GM19372 (cell line): ENCODE data around the gene ITIH3.

Source experiments
- ATAC-seq: cut with Tn5 transposase; IDR thresholded peaks from one replicate; pipeline ENCODE4 v1.9.1; 2021; ENCODE audit warnings: mild to moderate bottlenecking, low read depth, moderate library complexity; ENCODE audit not compliant: unreplicated experiment

The ITIH3 gene

DNA sequence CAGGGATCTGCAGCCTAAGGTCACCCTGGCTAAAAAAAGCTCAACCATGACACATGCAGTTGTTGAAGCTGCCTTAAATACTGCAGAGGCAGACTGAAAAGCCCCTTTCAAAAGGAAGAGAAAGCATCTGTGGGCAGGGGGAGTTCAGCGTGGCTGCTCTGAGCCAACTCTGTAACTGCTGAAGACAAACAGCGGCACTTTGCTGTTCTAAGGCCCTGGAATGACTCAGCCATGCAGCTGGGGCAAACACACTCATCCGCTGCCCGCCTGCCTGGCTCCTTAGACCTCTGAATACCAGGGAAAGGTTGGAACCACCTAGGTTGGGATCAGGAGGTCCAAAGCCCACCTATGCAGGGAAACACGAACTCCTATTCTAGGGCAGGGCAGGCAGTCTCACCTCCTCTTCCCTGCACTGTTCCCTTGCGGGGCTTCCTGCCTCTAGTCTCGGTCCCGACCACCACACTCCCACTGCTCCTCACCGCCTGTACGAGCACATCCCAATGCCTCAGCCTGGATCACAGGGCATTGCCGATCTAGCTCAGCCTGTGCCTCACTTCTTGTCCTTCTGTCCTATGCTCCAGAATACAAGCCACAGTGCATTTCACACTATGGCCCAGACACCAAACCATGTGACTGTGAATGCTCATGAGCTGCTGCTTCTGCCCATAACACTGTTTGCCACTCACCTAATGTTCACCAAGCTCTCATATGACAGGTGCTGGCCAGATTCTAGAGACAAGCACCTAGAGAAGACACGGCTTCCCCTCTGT lies 46.8 kb downstream of the ITIH3 start:
- ATAC-seq, result no peak

DNA sequence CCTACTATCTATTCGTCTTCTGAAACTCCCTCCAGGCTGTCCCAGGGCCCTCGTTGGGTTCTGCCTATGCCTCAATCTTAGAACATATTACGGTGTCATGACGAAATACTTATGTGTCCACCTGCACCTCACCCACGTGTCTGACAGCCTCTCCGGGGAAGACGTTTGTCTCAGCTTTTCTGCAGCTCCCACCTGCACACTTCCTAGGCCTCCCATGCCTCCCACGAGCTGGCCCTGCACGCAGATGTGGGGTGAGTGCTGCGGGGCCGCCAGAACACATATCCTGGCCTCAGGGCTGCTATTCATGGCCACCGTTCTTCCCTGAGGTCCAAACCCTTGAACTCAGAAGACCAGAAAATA lies 47.4 kb downstream of the ITIH3 start:
- ATAC-seq, result no peak

DNA sequence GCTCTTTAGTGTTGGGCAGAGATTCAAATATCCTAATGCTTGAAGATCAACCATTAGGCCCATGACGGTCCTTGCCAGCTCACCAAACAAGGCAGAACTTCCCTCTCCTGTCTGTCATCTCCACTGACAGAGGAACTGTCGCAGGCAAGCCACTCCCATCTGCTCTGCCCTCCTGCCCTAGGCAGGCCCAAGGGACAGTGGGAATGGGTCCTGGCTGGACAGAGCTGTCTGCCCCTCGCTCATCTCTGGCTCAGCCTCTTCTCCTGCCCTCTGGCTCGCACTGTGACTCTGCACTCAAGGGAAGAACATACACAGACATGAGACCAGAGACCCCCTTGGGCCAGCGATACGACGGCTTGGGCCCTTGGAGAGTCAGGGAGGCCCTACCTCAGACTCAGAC lies 47.8 kb downstream of the ITIH3 start:
- ATAC-seq, result no peak

DNA sequence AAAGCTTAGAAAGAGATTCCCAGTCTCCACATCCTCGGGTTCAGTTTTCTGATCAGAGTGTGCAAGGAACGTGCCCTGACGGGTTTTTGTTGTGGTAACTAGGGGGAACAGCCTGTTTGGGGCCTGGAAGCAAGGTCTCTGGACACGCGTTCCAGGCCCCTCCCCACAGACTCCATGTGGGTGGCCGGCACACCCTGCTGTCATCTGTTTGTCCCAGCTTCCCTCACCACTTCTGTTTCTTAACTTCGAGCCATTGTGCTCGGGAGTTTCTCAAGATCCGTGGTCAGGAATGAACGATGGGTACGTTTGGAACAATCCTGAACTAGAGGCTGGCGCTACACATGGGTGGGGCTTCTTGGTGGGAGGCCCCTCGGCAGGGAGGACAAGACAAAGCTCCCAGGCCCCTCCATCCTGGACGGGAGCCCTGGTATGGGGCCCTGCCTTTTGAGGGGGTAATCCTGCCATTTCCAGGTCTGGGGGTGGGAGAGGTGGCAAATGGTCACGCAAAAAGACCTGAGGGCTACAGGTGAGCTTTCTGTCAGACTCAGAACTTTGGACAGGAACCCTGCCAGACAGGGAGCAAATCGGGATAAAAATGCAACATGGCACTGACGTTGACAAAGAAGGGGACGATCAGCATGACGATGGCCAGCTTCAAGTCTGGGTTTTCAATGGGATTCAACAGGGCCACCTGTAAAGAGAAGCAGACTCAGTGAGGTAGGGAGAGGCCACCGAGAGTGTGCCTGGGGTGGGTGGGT lies 48.7 kb downstream of the ITIH3 start:
- no peak for ATAC-seq

DNA sequence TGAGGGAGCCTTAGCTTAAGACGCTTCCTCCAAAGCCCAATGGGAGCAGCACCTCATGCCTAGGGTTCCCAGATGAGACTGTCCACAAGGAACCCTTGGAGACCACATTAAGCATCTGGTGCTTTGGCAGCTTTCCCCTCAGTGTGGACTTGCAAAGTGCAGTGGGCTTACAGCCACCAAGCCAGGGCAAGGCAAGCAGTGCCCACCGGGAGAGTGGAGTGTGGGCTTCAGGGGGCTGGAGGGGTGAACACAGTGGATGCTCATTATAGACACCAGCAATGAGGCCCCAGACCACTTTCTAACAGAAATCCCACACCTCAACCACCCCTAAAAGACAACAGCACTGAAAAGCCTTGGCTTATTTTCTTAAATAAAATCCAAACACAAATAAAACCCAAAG lies 49.3 kb downstream of the ITIH3 start:
- ATAC-seq, result no peak

DNA sequence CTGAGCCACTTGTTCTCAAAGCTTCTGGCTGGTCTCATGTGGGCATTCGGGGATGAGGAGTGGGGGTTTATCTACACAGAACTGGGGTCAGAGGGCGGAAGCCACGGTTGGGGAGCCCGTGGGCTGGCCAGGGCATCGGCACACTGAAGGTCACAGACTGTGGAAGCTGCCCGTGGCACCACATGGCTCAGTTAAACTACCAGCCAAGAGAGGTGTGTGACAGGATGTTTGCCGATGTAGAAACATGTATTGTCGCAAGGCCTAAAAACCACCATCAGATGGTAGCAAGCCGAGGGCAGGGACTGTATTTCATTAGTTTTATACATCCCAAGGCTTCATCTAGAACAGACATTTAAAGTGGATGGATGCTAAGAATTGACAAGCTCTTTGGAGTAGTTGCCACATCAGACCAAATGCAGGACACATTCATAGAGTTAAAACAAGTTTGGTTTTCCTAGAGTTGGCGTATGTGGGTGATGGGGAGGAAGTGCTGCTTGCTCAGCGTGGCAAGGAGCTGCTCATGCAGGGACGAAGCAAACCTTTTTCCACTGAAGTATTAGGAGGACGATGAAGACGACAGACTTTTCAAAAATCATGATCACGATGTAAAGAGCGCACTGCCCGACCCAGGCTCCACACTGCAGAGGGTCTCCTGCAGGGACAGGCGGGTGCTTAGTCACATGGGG lies 49.8 kb downstream of the ITIH3 start:
- ATAC-seq, result no peak

DNA sequence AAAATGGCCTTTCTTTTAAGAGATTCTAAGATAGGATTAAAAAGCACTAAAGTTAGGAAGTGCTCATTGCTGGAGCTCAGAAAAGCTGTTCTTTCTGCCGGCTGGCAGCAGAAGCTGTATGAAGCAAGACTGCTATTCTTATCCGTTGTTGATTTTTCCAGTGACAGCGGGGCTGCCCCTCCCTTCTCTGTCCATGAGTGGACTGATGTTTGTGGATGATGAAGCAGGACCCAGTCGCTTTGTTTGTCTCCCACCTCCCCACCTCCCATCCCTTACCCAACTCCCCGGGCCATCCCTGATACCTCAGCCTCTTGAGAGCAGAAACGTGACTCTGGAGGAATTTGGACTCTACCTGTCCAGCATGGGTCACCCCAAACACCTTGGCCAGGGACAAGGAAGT lies 50.6 kb downstream of the ITIH3 start:
- no peak for ATAC-seq

DNA sequence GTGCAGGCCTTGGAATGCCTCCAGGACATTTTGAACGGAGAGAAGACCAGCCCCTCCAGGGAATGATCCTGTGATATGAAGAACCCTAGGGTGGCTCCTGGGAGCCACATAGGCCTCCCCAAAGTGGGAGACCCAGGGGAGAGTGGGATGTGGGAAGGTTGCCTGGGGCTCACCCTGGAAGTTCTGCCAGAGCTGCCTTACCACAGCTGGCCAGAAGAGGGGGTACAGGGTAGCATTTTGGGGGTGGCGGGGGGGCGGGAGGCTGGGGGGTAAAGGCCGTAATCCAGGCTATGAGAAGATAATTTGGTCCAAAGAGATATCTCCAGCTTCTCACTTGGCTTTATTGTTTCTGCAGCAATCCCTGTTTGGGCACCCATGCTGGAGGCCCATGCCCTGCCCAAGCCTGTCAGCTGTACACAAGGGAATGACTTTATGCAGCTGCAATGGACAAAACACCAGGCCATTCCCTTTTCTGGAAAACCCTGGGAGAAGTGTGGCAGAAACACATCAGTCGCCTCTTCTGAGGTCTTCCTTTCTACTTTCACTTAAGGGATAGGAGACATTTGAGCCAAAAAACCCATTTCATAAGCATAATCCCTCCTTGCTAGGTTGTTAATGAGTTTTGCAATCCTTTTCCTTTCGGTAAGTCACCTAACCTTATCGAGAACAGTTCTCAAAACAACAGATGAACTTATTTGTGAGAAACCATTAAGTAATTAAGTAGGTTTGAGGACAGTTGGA lies 51.3 kb downstream of the ITIH3 start:
- no peak for ATAC-seq

DNA sequence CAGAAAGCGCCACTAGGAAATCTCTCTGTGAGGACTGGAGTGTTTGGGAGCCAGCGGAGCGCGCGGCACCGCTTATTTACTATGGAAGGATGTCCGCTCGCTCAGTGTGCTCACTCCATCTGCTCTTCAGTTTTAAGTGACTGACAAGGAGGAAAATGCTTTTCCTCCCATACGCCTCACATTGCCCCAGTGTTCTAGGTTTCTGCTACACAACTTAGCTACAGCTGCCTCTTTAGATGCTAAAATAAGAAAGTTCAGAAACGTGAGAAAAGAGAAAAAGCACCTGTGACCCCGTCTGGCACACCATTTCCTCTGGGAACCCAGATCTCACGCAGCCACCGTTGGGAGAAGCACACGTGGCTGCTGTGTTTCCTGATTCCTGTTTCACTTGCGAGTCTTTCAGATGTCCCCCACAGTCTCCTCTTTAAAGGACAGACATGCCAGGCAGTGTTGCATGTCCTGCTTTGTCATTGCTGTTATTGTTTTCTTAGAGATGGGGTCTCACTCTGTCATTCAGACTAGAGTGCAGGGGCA lies 51.9 kb downstream of the ITIH3 start:
- no peak for ATAC-seq

DNA sequence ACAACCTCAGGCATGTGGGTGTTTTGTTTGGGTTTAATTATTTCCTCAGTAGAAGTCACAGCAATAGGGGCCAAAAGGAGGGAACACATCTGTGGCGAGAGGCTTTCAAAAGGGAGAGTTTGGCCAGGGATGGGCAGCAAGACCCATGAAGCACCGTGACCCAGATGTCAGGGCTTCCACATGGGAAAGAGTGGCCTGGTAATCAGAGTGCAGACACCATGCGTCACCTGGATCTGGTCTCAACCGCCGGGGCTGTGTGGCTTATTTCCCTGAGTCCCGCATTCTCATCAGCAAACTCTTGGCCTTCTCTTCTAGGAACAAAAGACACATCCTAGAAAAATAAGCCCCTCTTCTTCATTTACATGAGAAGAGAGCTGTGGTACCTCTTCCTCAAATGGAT lies 52.6 kb downstream of the ITIH3 start:
- ATAC-seq, result no peak

DNA sequence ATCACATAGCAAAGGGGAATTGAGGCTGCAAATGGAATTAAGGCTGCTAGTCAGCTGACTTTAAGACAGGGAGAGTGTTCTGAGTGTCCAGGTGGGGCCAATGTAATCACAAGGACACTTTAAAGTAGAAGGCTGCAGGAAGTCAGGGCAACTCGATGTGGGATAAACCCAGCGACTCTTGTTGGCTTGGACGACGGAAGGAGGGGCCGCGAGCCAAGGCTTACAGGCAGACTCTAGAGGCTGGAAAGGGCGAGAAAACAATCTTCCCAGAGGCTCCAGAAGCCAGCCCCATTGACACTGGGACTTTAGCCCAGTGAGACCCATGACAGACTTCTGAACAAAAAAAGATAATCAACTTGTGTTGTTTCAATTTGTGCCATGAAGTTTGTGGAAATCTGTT lies 53.1 kb downstream of the ITIH3 start:
- no peak for ATAC-seq

DNA sequence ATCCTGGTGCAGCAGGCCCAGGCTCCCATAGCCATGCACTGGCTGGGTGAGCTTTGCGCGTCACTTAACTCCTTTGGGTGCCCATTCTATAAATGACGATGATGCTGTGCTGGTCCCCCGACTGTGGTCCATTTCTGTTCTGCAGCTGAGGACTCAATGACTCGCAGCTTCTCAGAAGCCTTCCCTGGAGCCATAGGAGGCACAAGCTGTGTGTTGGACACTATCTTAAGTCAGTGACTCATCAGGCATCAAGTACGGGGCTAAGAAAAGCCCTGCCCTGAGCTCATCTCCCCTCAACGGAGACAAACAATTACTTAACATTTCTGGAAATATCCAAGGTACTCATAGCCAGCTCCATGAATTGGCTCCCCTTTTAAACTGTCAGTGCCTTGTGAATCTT lies 54.0 kb downstream of the ITIH3 start:
- no peak for ATAC-seq

DNA sequence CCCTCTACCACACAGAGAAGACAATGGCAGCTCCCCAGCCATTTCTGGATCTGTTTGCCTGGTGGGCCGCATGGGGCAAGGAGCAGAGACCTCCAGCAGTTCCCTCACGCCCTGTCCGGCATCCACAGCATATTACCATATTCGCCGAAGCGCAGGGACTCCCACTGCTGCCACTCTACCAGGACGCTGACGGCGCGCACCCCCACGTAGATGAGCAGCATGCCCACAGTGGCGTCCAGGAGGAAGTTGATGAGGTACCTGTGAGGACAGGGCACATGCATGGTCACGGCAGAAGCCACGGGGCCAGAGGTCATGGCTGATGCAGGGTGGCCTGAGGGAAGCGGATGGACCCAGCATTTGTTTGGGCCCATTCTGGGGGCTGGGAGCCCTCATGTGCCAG lies 55.1 kb downstream of the ITIH3 start:
- ATAC-seq, result no peak

DNA sequence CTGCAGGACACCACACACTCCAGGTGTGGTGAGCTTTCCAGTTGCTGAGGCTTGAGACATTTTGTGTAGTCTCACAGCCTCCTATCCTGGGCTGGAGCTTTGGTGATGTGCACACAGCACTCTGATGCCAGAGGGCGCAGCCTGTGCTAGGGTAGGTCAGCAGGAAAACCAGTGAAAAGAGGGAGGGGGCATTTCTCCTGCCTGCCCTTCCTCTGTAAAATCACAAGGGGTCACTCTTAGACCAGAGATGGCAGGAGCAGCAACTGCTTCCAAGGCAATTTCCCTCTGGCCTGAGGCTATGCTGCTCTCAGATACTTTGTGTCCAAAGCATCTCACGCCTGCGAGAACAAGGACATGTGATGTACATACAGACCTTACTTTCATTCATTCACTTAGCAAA lies 56.8 kb downstream of the ITIH3 start:
- ATAC-seq, result no peak

DNA sequence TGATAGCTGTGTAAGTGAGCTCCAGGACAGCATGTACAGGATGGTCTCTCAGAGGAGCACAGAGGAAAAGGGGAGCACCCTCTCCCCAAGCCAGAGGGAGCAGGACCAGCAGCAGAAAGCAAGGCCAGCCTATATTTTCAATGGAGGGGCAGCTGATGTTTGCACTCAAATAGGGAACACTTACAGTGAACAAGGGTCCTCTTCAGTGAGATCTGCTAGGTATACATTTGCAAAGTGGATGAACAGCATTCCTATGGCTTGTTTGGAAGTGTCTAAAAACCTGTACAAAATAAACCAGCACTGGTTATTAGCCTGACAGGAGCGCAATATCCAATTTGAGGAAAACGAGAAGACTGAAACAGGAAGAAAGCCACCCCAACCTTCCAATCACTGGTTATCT lies 57.8 kb downstream of the ITIH3 start:
- no peak for ATAC-seq

DNA sequence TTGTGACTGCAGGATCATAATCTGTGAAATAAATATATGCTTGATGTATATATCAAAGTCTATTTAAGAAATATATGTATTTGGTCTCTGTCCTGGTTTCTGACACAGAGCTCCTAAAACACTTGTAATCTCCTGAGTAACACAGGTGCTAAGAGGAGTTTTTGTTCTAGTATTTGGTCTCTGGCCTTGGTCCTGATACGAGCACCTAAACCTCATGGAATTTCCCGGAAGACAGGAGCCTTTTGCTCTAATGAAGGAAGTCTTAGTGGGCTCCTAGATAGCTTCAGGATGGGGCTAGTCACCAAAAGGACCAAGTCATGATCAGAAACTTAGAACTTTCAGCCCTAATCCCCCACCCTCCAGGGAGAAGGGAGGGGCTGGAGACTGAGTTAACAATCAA lies 59.4 kb downstream of the ITIH3 start:
- ATAC-seq, result no peak

DNA sequence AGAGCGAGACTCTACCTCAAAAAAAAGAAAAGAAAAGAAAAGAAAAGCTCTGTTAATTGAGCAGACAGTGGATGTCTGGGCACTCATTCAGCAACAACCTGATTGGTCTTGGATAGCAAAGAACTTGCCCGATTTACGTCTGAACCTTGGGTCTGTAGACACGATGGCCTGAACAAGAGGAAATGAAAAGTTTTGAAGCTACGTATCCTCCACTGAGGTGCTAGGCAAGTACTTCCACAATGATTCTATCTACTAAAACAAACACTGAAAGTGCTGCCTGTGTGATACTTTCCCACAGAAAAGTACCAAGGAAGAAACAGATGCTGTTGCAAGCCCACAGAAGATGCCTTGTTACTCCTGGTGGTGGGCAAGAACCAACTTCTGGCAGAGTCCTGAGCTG lies 62.1 kb downstream of the ITIH3 start:
- no peak for ATAC-seq

DNA sequence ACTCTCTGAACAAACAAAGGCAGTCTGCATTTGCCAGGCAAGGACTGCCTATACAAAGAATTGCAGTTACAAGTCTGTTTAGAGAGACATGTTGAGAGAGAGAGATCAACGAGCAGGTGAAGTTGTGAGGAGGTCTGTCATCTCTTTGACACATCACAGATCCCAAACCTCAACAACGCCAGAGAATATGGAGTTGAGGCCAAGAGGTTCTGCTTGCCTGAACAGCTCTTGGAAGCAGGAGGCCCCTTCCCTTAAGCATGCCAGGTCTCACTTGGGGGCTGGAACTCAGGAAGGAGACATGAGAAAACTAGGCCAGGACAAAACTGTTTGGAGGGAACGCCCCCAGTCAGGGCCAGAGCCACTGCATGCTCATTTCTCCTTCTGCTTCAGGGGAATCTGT lies 62.5 kb downstream of the ITIH3 start:
- ATAC-seq, result no peak

DNA sequence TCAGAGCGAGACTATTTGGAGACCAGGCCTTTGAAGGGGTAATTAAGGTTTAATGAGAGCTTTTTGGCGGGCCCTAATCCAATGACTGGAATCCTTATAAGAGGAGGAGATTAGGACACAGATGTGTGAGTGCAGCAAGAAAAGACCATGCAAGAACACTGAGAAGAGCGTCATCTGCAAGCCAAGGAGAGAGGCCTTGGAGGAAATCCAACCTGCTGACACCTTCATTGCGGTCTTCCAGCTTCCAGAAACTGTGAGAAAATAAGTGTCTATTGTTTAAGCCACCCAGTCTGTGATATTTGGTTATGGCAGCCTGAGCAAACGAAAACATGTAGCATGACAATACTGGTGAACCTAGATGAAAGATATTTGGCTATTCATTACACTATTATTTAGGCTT lies 63.3 kb downstream of the ITIH3 start:
- ATAC-seq, result no peak
